Lower lobe of right lung (tissue), 2 donors: ENCODE data around the gene AP2A2. TPM values are rescaled to one million over a fixed set of nuclear protein-coding genes. Genes with fewer than 3 reads are reported as not detected.

Source experiments
- ATAC-seq, 2 donors: fragments of 200-7000 bp; cut with Tn5 transposase; one replicate each; pipeline ENCODE4 v1.9.1; 2020 to 2022; ENCODE audit warnings: mild to moderate bottlenecking in 2 of 2, moderate library complexity in 2 of 2
- DNase-seq: peaks from one replicate; pipeline ENCODE4 v3.0.0-alpha.2; 2020
- H3K27ac ChIP-seq: fragments of 200-600 bp; one replicate; pipeline ENCODE4 v1.8.0; 2022
- H3K27me3 ChIP-seq: fragments of 200-600 bp; one replicate; pipeline ENCODE4 v1.8.0; 2022; ENCODE audit warnings: low read depth
- H3K36me3 ChIP-seq: fragments of 200-600 bp; one replicate; pipeline ENCODE4 v1.8.0; 2022; ENCODE audit warnings: mild to moderate bottlenecking
- H3K4me1 ChIP-seq: fragments of 200-600 bp; one replicate; pipeline ENCODE4 v1.8.0; 2022
- H3K4me3 ChIP-seq: fragments of 200-600 bp; one replicate; pipeline ENCODE4 v1.8.0; 2022; ENCODE audit warnings: mild to moderate bottlenecking
- H3K9me3 ChIP-seq: fragments of 200-600 bp; one replicate; pipeline ENCODE4 v1.8.0; 2022
- intact Hi-C: fragments of 100-400 bp; cut with DNase I; formaldehyde crosslinking; loops from one replicate; pipeline ENCODE4 v1.11.0; 2022
- total RNA-seq: library from RNA; stranded (reverse); fragmentation: NEBNext Ultra II Directional; extraction: Animal tissue kit (Norgen Biotek cat#: 25700); gene quantifications from one replicate; pipeline ENCODE4 v1.2.1, GENCODE V29; 2021
- TF ChIP-seq, protein P1 (sequence below): fragments of 200-600 bp; IDR thresholded peaks from one replicate; pipeline ENCODE4 v1.8.0; 2022; ENCODE audit warnings: antibody characterized with exemption, mild to moderate bottlenecking
- donor health status: DM: no; HTN: yes; CAD: no; lungs with severe emphysema.

The AP2A2 gene
- total RNA-seq, 1 donor from 2014 or later: 130 TPM

DNA sequence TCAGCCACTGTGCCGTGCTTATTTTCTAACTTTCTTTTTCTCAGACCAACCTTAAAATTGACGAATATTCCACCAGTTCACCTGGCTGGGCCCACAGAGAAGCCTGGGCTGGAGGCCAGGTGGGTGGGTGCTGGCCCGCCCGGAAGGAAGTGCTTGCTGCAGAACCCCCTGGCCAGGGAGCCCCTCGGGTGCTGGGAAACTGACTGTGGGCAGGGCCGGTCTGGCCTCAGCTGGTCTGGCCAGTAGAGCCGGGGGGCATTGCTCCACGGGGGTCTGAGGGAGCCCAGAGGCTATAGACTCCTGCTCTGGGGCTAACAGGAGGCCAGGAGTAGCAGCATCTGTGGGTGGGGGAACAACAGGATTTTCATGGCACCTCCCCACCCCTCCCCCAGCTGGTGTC is 8.2 kb upstream of the AP2A2 start:
- intact Hi-C loops: no loop called here
- no peak for ATAC-seq
- Histone ChIP-seq H3K9me3 (no peaks in the 10 kb centered on the region), H3K27ac (no peak overlapping the region), H3K4me3 (no peak overlapping the region), H3K27me3 (no peaks in the 10 kb centered on the region), H3K4me1 (no peaks in the 10 kb centered on the region), H3K36me3 (no peaks in the 10 kb centered on the region)
- no peak for DNase-seq
- TF ChIP-seq, protein P1, sequence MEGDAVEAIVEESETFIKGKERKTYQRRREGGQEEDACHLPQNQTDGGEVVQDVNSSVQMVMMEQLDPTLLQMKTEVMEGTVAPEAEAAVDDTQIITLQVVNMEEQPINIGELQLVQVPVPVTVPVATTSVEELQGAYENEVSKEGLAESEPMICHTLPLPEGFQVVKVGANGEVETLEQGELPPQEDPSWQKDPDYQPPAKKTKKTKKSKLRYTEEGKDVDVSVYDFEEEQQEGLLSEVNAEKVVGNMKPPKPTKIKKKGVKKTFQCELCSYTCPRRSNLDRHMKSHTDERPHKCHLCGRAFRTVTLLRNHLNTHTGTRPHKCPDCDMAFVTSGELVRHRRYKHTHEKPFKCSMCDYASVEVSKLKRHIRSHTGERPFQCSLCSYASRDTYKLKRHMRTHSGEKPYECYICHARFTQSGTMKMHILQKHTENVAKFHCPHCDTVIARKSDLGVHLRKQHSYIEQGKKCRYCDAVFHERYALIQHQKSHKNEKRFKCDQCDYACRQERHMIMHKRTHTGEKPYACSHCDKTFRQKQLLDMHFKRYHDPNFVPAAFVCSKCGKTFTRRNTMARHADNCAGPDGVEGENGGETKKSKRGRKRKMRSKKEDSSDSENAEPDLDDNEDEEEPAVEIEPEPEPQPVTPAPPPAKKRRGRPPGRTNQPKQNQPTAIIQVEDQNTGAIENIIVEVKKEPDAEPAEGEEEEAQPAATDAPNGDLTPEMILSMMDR: no peak

DNA sequence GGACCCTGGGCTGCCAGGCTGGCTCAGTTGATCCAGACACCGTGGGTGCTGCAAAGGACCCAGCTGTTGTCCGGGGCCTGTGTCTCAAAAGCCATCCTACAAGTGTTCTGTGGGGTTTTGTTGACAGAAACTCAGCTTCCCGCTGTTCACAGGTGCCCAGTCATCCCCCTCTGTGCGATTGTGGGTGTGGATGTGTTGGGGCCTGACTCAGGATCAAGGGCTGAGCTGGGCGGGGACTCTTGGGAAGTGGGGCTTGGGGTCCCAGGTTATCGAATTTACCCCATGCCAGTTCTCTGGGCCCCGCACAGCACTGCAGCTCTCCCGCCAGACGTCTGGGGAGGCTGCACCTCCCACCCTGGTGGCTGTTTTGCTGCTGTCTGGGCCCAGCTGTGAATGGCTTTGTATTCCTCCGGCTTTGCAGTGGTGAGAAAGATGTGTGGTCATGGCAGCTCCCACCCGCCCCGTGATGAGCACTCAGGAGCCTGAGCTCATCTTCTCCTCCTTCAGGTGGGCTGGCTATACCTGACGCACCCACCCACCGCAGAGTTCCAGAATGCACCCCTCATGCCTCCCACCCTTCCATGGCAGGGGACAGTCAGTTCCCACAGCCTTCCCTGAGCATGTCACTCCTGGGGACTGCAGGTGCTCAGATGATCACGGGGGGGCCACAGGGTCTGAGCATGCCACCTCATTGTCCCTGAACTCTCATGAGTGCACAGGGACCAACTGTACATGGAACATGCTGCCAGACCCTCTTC is 3.6 kb upstream of the AP2A2 start:
- ATAC-seq: no peak
- TF ChIP-seq, protein P1: no peak
- Histone ChIP-seq H3K36me3 (peaks cover 3% of the 10 kb centered on the region), H3K27me3 (no peaks in the 10 kb centered on the region), H3K4me1 (peaks cover 8% of the 10 kb centered on the region), H3K9me3 (no peaks in the 10 kb centered on the region), H3K4me3 (no peak overlapping the region), H3K27ac (no peak overlapping the region)
- intact Hi-C loops: no loop called here
- no peak for DNase-seq

DNA sequence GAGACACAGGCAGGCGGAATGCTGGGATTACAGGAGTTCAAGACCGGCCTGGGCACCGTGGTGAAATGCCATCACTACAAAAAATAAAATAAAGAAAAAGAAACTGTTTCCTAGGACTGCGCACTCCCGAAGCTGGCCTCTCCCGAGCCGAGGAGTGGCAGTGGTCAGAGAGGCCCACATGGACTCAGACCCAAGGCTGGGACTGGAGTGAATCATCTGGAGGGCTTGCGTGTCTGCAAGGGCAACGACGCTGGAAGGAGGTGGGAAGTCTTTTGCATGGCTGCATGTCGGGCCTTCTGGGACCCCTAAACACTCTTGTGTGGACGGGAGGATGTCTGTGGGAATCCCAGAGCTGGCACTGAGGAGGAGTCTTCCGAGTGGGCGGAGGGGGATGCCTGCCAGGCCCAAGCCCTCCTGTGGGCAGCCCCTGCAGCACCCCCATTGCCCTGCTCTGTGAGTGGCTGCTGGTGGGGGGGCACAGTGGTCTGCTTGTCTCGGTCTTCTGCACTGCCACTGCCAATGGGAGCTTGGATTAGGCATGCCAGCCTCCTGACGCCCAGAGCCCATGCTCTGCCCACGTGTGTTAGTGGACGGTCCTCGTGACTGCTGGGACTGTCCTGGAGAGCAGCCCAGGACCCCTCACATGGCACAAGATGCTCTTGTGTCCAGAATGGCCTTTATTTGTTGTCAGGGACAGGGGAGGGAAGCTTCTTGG is 1.8 kb upstream of the AP2A2 start:
- TF ChIP-seq, protein P1: no peak
- intact Hi-C loops: no loop called here
- no peak for ATAC-seq

DNA sequence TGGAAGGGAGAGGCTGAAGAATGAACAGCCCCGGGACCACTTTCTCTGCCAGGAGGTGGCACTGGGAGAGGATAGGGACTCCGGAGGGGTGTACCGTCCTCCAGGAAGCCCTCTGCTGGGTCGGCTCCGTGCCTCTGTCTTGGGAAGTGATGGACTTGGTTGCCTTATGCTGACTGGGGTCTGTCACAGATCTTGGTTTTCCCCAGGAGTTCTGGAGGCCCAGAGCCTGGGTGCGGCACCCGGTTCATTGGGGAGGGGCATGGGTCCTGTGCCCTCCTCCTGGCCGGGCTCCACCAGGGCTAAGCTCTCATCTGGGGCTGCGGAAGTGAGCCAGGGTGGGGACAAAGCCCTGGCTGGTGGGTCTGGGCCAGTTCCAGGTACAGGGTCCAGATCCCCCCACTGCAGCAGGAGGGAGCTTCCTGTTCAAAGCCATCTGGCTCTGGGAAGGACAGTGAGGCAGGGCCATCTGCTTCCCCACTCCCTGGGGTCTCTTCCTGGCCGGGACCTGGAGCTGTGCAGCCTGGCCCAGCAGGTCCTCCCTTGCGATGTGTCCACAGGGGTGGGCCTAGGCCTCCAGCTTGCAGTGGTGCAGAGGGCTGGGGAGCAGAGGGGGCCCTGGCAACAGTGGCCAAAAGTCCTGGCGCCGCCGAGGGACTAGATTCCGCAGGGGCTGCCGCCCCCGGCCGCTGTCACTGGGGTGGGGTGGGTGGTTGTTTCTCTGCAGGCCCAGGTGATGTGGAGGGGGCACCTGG is 1.1 kb upstream of the AP2A2 start:
- Histone ChIP-seq H3K27me3 (no peaks in the 10 kb centered on the region), H3K27ac (peak overlapping the region; percentile 87), H3K4me1 (peaks cover 33% of the 10 kb centered on the region), H3K9me3 (no peaks in the 10 kb centered on the region), H3K36me3 (peaks cover 16% of the 10 kb centered on the region), H3K4me3 (peak overlapping the region; percentile 72)
- DNase-seq (peak; percentile 51), ATAC-seq (peak in 1 of 2 donors; percentile 2)
- TF ChIP-seq, protein P1: no peak
- intact Hi-C loops: no loop called here

More for the DNA sequence above, 1.8 kb upstream of the AP2A2 start:
- DNase-seq: peak; percentile 41
- Histone ChIP-seq H3K27ac (peak overlapping the region; percentile 11), H3K27me3 (no peaks in the 10 kb centered on the region), H3K36me3 (peaks cover 12% of the 10 kb centered on the region), H3K4me1 (peaks cover 25% of the 10 kb centered on the region), H3K4me3 (no peak overlapping the region), H3K9me3 (no peaks in the 10 kb centered on the region)

DNA sequence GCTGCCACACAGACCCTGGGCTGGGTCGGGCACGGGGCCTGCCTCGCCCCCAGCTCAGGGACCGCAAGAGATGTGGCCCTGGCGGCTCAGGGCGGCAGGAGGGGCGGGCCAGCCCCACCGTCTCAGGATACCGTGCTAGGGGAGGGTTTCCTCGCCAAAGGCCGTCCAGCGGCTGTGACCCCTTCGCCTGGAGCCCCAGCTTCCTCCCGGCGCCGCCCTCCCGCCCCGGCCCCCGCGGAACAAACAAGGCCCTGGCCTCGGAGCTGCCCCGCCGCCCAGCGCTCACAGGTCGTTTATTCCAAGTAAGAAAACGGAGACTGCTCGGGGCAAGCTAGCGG is 543 bp upstream of the AP2A2 start:
- intact Hi-C loops: no loop called here
- Histone ChIP-seq H3K4me1 (peaks cover 38% of the 10 kb centered on the region), H3K27me3 (no peaks in the 10 kb centered on the region), H3K27ac (peak overlapping the region; percentile 87), H3K4me3 (peak overlapping the region; percentile 72), H3K9me3 (no peaks in the 10 kb centered on the region), H3K36me3 (peaks cover 17% of the 10 kb centered on the region)
- ATAC-seq (peak; percentile 2 to 3), DNase-seq (peak; percentile 65)
- TF ChIP-seq, protein P1: no peak
